Measurements from ENCODE around the gene STAT1.

STAT1 gene

DNA sequence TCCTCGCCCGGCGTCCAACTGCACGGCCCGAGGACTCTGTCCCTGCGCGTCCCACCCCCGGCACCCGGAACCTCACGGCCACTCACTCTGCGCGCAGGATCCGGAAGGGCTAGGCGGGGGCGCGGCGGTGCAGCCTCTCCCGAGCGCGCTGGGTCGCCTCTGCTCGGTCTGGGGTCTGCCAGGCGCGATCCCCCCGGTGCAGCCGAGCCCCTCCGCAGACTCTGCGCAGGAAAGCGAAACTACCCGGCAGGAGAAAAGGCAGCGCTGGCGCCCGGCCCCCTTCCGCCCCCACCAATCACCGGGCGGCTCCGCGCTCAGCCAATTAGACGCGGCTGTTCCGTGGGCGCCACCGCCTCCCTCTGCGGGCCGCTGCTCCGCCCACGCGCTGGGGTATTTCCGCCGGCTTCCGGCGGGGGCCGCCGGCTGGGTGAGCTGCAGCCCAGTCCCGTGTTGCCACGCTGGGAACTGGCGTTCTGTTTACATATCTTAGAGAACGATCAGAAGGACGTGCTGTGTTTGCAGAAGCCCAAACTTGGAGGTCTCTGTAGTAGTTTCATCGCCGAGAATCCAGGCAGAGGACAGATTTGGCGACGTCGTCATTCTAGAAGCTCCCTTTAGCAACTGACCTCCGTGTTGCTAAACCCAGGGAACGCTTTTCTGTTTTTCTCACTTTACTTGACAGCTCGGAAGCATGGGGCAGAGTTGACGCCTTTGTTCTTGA, at the start of gene STAT1:
TSS of gene STAT1 (minus strand) at position 240 of the 721 bp plus-strand sequence. CDS start 4,168 bp downstream, outside the sequence.
- peak; percentile 85 for DNase-seq

GRCh38 chr2:191063584-191063983, 49.6 kb upstream of the STAT1 start:
- DNase-seq = no peak

DNA sequence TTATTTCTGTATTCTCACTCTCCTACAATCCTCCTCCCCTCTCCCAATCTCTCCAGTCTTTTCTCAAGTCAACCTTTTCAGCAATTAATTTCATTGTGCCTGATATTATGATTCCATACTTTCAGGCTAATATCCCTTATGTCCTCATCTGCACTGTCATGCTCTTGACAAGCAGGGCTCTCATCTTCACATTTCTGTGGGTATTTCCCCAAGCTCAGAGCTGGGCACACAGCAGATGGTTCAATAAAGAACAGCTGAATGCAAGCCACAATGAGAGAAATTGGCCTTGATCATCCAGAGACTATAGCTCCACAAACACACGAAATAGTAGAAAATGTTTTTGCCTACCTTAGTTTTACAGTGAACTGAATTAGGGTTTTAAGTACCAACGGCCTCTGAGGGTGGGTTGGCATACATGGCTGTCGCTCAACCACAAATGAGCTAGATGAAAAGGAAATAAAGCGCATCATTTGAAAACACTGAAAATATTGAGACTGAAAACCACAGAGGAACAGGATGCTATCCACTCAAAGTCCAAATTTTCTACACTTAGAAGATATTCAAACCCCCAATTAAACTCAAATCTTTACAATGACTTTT, 47.5 kb upstream of the STAT1 start:
- DNase-seq = no peak

DNA sequence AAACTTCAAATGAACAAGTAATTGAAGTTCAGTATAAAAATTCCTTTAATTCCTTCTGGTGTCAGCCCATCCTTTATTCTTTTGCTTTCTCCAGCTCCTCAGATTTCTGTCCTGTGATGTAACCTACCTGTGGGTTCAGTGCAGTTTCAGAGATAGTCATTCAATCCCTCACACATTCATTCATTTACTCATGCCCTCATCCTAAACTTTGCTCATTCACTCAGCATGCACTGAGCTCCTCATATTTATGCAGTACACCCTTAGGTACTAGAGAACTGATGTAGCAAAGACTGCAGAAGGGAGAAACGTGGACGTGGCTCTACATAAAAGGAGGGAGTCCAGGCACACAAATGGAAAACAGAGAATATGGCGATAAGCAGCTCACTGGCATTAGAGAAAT, 45.3 kb upstream of the STAT1 start:
- DNase-seq = no peak

DNA sequence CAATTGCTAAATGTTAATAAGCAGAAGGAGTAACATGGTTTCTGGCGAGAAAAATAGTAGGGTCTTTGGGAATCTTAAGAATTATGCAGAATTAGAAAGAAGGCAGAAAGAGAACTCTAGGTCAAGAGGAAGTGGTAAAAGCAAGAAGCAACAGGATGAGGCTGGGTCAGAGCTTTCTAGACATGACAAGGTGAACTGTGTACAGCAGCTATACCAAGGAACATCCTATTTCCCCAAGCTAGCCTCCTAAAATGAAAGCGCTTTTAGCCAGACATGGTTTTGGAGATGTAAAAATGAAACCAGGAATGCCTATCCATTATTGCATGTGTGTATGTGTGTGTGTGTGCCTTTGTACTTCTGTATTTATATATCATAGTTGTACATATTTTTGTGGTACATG, 42.3 kb upstream of the STAT1 start:
- DNase-seq = no peak

GRCh38 chr2:191053256-191053655, 39.3 kb upstream of the STAT1 start:
- DNase-seq = no peak

DNA sequence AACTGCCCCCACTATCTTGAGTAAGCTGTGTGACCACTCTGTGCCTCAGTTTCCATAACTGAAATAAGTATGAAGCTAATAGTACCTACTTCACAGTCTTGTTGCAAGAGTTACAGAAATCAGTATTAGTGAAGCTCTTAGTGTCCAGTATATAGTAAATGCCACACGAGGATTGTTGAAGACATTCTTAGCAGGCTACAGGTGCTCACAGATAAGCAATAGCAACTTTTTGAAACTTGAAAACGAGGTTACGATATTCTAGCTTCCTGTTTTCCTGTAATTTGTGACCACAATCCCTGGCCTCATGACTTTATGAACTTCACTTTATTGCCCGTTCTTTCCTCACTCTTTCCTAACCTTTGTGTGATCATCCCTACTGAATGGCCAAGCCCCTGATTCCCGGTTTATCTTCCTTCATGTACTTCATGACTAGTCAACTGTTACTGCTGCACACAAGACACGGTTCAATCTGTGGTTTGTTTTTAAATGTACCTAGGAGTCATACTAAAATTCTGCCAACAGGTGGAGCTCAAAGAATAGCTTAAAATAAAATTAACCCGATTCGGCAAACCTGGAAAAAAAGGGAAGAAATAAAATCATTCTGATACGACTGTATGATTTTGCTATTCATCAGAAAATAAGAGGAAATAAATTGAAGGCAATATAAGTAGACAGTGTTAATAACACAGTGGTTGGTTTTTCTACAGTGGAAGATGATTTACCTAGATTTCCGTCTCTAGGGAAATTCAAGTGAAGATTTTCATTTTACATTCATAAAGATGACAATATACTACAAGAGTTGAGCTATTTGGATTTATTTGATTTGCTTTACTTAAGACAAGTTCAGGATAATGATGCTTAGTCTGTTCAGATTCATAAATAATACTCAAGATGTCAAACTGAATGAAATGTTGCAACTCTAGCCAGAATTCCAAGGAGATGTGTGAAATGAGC, 38.1 kb upstream of the STAT1 start:
- peak; percentile 49 for DNase-seq

- no peak for DNase-seq
These were observed 37.2 kb upstream of the STAT1 start for GRCh38 chr2:191051177-191051576.

GRCh38 chr2:191050640-191050987, 36.6 kb upstream of the STAT1 start:
- DNase-seq = no peak

DNA sequence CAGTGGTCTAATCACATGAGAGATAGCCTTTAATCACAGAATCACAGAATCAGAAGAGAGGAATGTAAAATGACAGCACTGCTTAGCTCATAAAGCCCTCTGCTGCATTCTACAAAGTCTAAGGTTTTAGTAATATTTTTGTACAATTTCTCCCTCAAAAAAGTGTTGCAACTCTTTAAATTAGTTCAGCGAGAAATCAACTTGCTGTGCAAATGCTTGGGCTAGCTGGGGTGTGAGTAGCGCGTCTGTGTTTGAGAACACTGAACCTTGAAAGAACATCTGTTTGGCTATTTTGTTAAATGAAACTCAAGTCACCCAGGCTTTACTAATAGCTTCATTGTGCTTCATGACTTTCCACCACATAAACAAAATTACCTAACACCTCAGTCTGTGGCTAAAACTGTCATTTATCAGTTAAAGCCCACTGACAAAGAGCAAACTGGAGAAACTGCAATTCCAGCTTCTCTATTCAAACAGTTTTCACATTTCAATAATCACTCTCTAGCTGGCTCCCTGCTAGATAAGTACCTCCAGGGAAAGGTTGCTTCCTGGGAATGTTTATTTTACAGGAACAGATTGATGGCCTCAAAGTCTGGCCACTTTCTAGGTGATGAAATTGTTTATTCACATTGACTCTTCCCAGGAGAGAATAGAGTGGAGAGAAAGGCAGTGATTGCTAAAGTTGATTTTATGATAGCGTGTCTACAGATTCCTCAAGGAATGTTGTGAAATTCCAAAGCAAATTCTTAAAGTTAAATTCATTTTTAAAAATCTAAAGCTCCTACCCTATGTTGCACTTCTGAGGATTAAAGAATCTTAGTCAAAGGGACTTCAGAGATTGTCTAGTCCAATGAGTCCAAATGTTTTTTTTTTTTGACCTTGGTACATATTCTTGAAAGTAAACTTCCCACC, 36.0 kb upstream of the STAT1 start:
- DNase-seq = peak; percentile 45

GRCh38 chr2:191048073-191048472, 34.1 kb upstream of the STAT1 start:
- DNase-seq = no peak

DNA sequence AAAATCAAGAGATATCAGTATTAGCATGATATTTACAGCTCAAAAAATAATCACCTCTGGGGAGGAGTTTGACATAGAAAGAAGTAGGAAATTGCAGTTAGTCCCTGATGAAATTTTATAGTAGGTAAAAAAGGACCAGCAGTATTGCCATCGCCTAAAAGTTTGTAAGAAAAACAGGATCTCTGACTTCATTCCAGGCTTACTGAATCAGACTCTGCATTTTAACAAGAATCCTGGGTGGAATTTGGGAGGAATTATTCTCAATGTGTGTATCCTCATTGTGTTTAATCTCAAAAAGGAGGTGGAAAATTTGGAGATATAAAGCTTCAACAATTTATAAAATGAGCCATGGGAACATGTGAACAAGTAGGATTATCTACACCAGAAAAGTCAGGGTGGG, 31.2 kb upstream of the STAT1 start:
- DNase-seq = no peak

DNA sequence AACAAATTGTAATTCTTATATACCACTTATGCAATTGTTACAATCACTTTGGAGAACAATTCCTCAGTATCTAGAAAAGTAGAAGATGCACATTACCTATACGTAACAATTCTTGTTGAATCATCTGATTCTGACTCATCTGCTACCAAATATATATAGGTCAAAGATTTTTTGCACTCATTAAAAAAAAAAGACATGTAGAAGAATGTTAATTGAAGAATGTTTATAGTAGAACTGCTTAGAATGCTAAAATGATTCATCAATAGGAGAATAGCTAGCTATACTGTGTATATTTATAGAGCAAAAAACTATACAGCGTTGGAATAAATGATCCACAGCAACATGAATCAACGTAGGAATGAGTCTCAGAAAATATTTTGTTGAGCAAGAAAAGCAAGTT, 29.5 kb upstream of the STAT1 start:
- no peak for DNase-seq

DNA sequence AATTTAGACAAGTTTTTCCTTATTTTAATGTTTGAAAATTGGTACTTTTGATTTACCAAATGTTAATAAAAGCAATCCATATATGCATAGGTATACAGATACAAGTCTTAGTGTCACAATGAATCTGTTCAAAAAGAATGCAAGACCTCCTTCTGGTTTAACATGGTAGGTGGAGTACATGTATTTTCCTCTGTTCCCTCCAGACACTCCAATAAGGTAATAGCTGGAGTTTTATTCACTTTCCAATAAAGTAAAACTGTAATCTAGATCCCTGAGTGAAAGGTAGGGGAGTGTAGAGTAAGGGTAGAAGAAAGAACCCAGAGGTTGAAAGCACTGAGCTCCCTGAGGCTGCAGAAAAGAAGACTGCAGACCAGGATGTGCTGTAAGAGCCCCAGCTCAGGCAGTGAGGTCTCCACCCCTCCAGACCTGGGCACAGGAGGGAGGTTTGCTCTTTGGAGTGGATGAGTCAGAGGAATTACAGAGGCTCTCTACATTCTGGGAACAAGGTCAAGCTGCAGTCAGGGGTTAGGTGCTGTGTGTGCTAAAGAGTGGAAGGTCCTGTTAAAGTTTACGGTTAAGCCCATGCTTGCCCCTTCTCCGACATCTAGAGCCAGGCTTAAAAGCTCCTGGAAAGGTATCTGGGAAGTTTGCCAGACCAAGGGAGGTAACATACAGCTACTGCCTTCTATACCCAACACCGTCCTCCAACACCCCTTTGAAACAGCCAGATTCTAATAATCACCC, 27.6 kb upstream of the STAT1 start:
- no peak for DNase-seq

DNA sequence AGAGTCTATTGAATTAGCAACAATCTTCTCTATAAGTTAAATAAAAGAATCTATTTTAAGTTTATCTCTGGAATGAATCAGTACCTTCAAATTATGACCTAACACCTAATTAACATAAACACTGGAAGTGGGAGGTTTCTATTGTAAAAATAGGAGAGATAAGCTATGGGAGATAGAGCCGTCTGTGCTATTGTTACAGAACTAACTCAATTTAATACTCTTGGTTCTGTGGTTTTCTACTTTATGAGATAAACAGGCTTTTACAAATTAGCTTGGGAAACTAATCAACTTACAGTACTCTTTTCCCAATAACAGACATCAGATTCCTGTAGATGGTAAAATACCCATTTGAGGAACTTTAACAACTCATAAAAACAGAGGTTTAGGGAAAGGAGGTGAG, 25.6 kb upstream of the STAT1 start:
- DNase-seq = no peak

- no peak for DNase-seq
These were observed 24.8 kb upstream of the STAT1 start for GRCh38 chr2:191038741-191039140.

DNA sequence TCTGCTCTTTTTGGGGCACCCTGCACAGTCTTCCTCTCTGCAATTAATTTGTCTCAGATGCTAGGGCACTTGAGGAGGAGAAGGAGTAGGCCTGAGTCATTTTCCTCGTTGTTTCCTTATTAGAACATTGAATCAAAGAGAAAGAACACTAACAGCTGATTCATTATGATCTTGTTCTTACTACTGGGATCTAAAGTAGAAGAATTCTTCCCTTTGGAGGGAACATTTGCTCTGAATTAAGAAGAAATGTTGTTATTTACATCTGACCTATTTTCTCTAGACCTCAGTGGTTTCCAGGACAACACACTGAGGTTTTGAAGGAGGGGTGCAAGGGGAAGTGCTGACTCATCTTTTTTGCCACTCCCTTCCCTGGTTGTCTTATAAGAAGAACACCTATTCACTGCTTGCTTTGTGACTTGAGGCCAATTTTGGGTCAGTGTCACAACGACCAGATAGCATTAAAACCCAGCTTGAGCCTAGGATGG, 24.3 kb upstream of the STAT1 start:
- no peak for DNase-seq

DNA sequence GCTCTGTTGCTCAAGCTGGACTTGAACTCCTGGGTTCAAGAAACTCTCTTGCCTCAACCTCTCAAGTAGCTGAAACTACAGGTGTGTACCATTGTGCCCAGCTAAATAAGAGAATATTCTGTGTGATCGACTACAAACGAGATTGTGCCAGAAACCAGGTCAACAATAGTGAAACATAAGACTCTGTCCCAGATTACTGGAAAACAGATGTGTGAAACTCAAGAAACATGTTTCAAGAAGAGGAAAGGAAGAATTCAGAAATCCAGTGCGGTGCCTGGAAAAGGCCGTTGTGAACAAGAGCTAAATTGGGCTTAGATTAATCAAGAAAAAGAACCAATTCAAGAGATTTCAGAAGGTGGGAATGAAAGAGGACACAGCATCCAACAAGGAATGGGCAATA, 23.4 kb upstream of the STAT1 start:
- no peak for DNase-seq

GRCh38 chr2:191036363-191036762, 22.4 kb upstream of the STAT1 start:
- DNase-seq = no peak

- no peak for DNase-seq
These were observed 18.8 kb upstream of the STAT1 start for GRCh38 chr2:191032588-191033429.

DNA sequence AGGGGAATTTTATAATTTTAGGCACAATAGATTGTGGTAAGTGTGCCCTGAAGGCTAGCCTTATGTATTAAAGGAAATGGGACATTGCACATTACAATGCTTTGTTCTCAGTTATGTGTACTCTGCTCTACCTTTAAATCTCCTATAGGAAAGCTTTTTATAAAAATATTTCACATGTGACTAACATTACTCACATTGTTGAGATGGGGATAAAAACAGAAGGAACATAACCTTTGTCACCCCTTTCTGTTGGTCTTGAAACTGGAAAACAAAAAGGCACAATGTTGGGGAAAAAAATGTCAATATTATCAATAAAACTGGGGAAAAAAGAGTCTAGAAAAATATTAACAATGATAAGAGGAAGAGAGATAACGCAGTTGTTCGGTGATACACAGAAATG, 17.3 kb upstream of the STAT1 start:
- DNase-seq = no peak
